B cell (primary cell): ENCODE results near the gene DECR2. TPM values are rescaled to one million over a fixed set of nuclear protein-coding genes. Genes with fewer than 3 reads are reported as not detected.

Experiments
- ATAC-seq: fragments of 200-7000 bp; cut with Tn5 transposase; one replicate; pipeline ENCODE4 v1.10.0; 2021; ENCODE audit warnings: low read depth, mild to moderate bottlenecking, moderate number of reproducible peaks, moderate library complexity
- CTCF ChIA-PET: fragments of 350-600 bp; sonication (Branson Sonifier 250); formaldehyde crosslinking; loops from one replicate; lab custom pipeline; 2021; ENCODE audit warnings: antibody characterized with exemption, inconsistent platforms; lab: Charles Lee
- POLR2A ChIA-PET: fragments of 350-600 bp; sonication (Branson Sonifier 250); formaldehyde crosslinking; loops from one replicate; lab custom pipeline; 2021; ENCODE audit warnings: antibody characterized with exemption; lab: Charles Lee
- DNase-seq: peaks from one replicate; pipeline ENCODE4 v3.0.0; 2013
- H2AFZ ChIP-seq: 2 replicates; pipeline ENCODE4 v1.6.1; 2012; ENCODE audit warnings: mild to moderate bottlenecking, low read depth, low read length; ENCODE audit not compliant: insufficient read depth, poor library complexity, severe bottlenecking
- H3K27ac ChIP-seq, 2 donors: 1 replicate in 1 of 2; 2 replicates in 1 of 2; pipeline ENCODE4 v1.5.1; 2012 to 2013; ENCODE audit warnings: low read length in 2 of 2, mild to moderate bottlenecking in 2 of 2, moderate library complexity in 1 of 2
- H3K27me3 ChIP-seq, 4 experiments: fragments of 200-600 bp in 1 of 4; sonication (generic) in 1 of 4; replicated peaks in 1 of 4; 1 replicate in 2 of 4; 2 replicates in 2 of 4; pipeline versions ENCODE4 v1.6.1 to v1.7.0; 2013 to 2016; ENCODE audit warnings: low read length in 3 of 4, mild to moderate bottlenecking in 2 of 4, mixed read lengths in 1 of 4, moderate library complexity in 1 of 4; ENCODE audit not compliant: insufficient read depth in 4 of 4, control insufficient read depth in 3 of 4; ENCODE audit errors: control extremely low read depth in 1 of 4
- H3K36me3 ChIP-seq, 2 experiments: replicated peaks in 1 of 2; 1 replicate in 1 of 2; 2 replicates in 1 of 2; pipeline versions ENCODE4 v1.6.1 to v1.7.1; 2013; ENCODE audit warnings: low read length in 1 of 2; ENCODE audit not compliant: insufficient read depth in 2 of 2, control insufficient read depth in 1 of 2; ENCODE audit errors: control extremely low read depth in 1 of 2, extremely low read depth in 1 of 2
- H3K4me1 ChIP-seq, 2 donors: fragments of 200-600 bp in 1 of 2; sonication (generic) in 1 of 2; 1 replicate in 1 of 2; 2 replicates in 1 of 2; pipeline versions ENCODE4 v1.5.1 to v1.6.1; 2013 to 2017; ENCODE audit warnings: low read length in 2 of 2; ENCODE audit not compliant: control insufficient read depth in 2 of 2, insufficient read depth in 2 of 2
- H3K4me2 ChIP-seq: replicated peaks from 2 replicates; pipeline ENCODE3; 2012; ENCODE audit warnings: mild to moderate bottlenecking, low read depth, low read length; ENCODE audit not compliant: poor library complexity, severe bottlenecking
- H3K4me3 ChIP-seq, 5 experiments: fragments of 200-600 bp in 1 of 5; sonication (generic) in 1 of 5; 1 replicate in 3 of 5; 2 replicates in 2 of 5; pipeline versions ENCODE4 v1.5.1 to v1.7.0; 2011 to 2016; ENCODE audit warnings: low read length in 4 of 5, mild to moderate bottlenecking in 4 of 5, low read depth in 2 of 5, control low read depth in 1 of 5, moderate library complexity in 1 of 5; ENCODE audit not compliant: insufficient read depth in 1 of 5; ENCODE audit errors: control extremely low read depth in 1 of 5, extremely low read depth in 1 of 5
- H3K79me2 ChIP-seq: fragments of 200-600 bp; sonication (generic); one replicate; pipeline ENCODE4 v1.6.0; 2016; ENCODE audit warnings: low read length; ENCODE audit not compliant: control insufficient read depth, insufficient read depth
- H3K9ac ChIP-seq: fragments of 200-600 bp; sonication (generic); 2 replicates; pipeline ENCODE4 v1.6.1; 2017; ENCODE audit warnings: mild to moderate bottlenecking, low read length, moderate library complexity
- H3K9me3 ChIP-seq, 3 donors: one replicate each; pipeline versions ENCODE4 v1.6.1 to v1.7.1; 2013; ENCODE audit warnings: low read length in 2 of 3; ENCODE audit not compliant: control insufficient read depth in 2 of 3, insufficient read depth in 1 of 3; ENCODE audit errors: control extremely low read depth in 1 of 3
- H4K20me1 ChIP-seq: 2 replicates; pipeline ENCODE4 v1.6.0; 2012; ENCODE audit warnings: mild to moderate bottlenecking, low read length; ENCODE audit not compliant: insufficient read depth, control insufficient read depth, poor library complexity, severe bottlenecking
- H3K27ac Mint-ChIP-seq: one replicate; pipeline ENCODE4 v1.8.0; 2021; ENCODE audit warnings: mixed read lengths
- H3K27me3 Mint-ChIP-seq: one replicate; pipeline ENCODE4 v1.8.0; 2021; ENCODE audit warnings: mixed read lengths
- H3K4me1 Mint-ChIP-seq: one replicate; pipeline ENCODE4 v1.8.0; 2021; ENCODE audit warnings: mixed read lengths
- H3K4me3 Mint-ChIP-seq: one replicate; pipeline ENCODE4 v1.8.0; 2021; ENCODE audit warnings: mixed read lengths
- H3K9me3 Mint-ChIP-seq: one replicate; pipeline ENCODE4 v1.8.0; 2022; ENCODE audit warnings: mixed read lengths; ENCODE audit not compliant: insufficient read depth
- CTCF ChIP-seq: fragments of 200-600 bp; IDR thresholded peaks from one replicate; pipeline ENCODE4 v1.8.0; 2022; ENCODE audit warnings: antibody characterized with exemption, mild to moderate bottlenecking
- EZH2 ChIP-seq: IDR thresholded peaks from 2 replicates; pipeline ENCODE4 v1.6.1; 2012; ENCODE audit warnings: borderline replicate concordance, low read depth, mild to moderate bottlenecking, moderate library complexity, low read length; ENCODE audit not compliant: insufficient read depth, poor library complexity, severe bottlenecking
- WGBS: methylation state at CpG from one replicate; pipeline ENCODE4 v1.1.5; 2013; ENCODE audit warnings: missing lambda C conversion rate; ENCODE audit not compliant: insufficient coverage; 5-methylcytosine and 5-hydroxymethylcytosine counted together
- intact Hi-C: fragments of 100-400 bp; cut with micrococcal nuclease; formaldehyde crosslinking; loops from one replicate; pipeline ENCODE4 v1.10.0; 2022
- polyA plus RNA-seq: library from polyadenylated mRNA; depleted of rRNA; stranded (reverse); fragments of >200 nt; gene quantifications from 2 replicates; pipeline ENCODE4 v1.2.3, GENCODE V29; 2012
- total RNA-seq, 2 donors: library from RNA; stranded (reverse); fragments of 120-200 nt in 1 of 2; gene quantifications; 1 replicate in 1 of 2; 2 replicates in 1 of 2; pipeline versions ENCODE4 v1.2.3 to v1.2.4, GENCODE V29; 2013 to 2022

The DECR2 gene
- total and polyA plus RNA-seq, 2 donors (not counting 1 experiment from before 2014, with no cell fraction given) = 11.0 to 16.3 TPM

DNA sequence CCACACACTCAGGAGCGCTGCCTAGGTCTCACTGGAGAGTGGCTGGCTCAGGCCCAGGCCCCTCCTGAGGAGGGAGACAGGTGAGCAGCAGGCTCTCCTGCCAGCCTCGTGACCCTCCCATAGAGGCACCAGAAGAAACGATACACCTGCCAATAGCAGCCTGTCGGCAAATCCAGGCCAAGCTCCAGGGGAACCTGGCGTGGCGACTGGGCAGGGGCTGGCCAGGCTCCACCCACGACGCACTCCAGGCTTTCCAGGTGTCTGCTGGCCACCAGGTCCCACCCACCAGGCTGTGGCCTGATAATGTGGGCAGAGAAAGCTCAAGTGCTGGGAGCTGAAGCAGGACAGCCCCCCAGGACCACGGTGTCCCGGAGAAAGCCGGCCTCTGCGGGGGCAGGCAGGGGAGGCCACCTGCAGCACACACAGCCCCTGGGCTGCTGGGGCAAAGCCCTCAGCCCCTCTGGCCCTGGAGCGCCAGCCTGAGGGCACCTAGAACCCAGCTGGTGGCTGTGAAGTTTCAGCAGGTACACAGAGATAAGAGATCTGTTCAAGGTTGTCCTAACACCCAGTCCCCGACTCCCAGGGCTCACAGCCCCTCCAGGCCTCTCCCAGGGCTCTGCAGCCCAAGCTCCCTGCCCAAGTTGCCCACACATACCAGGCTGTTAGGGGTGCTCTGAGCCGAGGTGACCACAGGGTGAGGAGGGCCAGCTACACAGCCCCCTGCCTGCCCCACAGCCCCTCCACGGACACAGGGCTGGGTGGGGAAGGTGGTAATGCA, 22.3 kb upstream of the DECR2 start:
- H3K4me3 Mint-ChIP-seq = peak overlapping the region; percentile 23
- ATAC-seq (no peak), DNase-seq (no peak)
- no peaks in the 10 kb centered on the region for H3K9me3 Mint-ChIP-seq
- no peaks in the 10 kb centered on the region for H3K27me3 Mint-ChIP-seq
- no peaks in the 10 kb centered on the region for H3K9me3 ChIP-seq
- no peak overlapping the region for H3K4me3 ChIP-seq
- H3K27ac Mint-ChIP-seq = no peak overlapping the region
- CTCF ChIA-PET = interaction anchor here (0.9 to 1.9 kb wide), 2 partner anchors 9 to 21 kb away, joined by 3 to 8 read pairs; partner anchors contain the start of gene MRPL28
- H3K27me3 ChIP-seq = no peaks in the 10 kb centered on the region
- no peak overlapping the region for H3K4me2 ChIP-seq
- peaks cover 19% of the 10 kb centered on the region for H3K4me1 Mint-ChIP-seq
- H2AFZ ChIP-seq = no peak overlapping the region
- 92% methylated on average over 14 of the region's 16 CpGs for WGBS
- peaks cover 18% of the 10 kb centered on the region for H4K20me1 ChIP-seq
- H3K27ac ChIP-seq = no peak overlapping the region
- peaks cover 0 to 18% of the 10 kb centered on the region in 2 experiments for H3K36me3 ChIP-seq
- no peak overlapping the region for H3K9ac ChIP-seq
- POLR2A ChIA-PET = interaction anchor here (2.8 kb wide), 1 partner anchor 22 kb away, joined by 14 read pairs; the partner anchor contains the start of gene DECR2
- intact Hi-C loops = no loop called here
- peaks cover 32% of the 10 kb centered on the region for H3K79me2 ChIP-seq
- TF ChIP-seq EZH2 = no peak
- TF ChIP-seq CTCF = no peak
- peaks cover 21 to 33% of the 10 kb centered on the region in 2 donors for H3K4me1 ChIP-seq
